ENCODE measurements around the gene MYADML2.

Gene MYADML2

DNA sequence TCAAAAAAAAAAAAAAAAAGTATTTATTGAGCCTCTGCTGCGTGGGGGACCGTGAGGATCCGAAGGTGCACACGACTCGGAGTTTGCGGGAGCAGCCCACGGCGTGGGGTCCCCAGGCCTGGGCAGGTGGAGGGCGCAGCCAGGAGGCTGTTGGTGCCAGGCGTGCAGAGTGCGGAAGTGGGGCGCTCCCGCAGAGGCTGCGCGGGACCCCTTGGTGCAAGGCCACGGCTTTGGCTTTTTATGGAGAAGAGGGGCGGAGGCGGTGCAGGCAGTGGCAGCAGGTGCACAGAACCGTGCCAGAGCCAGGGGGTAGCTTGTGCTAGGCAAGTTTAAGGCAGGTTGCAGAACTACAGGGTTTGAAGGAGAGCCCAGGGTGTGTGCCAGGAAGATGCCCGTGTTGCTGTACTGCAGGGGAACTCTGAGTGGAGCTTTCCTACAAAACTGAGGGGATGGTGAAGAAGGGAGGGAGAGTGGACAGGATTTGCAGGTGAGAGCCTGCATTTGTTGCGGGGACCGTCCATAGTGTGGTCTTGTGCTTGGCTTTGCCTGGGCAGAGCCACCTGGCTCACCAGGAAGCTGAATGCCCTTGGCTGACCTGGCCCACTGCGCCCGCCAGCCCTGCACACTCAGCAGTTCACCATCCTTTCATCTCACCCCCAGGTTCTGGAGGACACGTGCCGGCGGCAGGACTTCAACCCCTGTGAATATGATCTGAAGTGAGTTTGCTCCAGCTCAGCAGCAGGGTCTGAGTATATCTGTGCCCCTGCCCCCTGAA lies 31.7 kb upstream of the MYADML2 start:
- DNase-seq (ENCODE audit: insufficient read length, low spot score) = no peak

DNA sequence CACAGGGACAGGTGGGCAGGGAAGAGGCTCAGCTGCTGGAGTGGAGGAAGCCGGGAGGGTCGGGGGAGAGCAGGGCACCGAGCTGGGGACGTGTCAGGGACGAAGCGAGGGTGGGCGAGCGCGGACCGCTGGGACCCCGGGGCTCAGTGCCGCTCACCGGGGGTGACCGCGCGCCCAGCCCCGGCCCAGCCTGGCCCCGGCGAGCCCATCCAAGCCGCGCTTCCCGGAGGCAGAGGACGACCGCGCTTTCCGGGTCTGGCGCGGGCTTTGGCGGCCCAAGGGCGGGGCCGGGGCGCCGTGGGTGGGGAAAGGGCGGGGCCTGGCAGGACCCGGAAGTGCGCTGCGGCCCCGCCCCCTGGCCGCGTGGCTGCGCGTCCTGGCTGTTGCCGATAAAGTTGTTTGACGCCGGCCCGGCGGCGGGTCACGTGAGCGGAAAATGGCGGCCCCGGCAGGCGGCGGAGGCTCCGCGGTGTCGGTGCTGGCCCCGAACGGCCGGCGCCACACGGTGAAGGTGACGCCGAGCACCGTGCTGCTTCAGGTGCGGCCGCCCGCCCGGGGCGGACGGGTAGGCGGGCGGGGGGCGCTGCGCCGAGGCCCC lies 30.3 kb upstream of the MYADML2 start, which contains the start of gene ASPSCR1:
Gene ASPSCR1 (plus strand): TSS at position 419 of the 598 bp plus-strand sequence. CDS start 18 bp downstream, at position 437.
- peak; percentile 90 for DNase-seq (ENCODE audit: insufficient read length, low spot score)
- FAIRE-seq = peak; percentile 80

More for the DNA sequence above, 31.7 kb upstream of the MYADML2 start:
- FAIRE-seq = no peak

DNA sequence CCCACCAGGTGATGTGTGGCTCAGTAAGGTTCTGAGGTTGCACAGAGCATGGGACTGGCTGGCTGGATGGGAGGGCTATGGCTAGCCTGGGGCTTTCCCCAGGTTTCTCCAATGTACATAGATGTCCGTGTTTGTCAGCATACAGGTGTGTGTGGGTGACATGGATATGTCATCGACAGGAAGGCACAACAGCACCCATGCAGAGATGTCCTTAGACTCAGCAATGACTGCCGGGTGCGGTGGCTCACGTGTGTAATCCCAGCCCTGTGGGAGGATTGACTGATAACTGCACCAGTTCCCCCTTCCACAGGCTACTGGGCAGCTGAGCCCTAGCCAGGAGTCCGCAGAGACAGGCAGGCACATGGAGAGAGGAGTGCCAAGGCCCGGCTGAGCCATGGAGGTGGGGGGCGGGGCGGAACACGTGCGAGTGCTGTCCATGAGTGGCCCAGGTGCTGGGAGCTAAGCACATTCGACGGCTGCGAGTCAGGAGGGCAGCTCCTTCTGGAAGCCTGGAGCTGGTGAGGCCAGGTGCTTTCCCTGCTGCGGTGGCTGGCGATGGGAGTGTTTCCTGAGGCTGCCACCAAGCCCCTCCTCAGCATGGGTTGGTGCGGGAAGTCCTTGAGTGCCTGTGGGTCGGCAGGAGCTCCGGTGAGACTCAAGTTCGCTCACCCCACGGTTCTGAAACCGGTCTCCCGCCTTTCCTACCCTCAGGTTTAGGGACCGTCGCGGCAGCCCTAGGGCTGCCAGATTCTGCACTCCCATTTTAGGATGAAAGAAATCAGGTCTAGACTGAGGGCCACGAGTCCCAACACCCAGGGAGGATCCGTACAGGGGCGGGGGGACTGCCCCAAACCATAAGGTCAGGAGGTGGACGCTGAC lies 29.5 kb upstream of the MYADML2 start:
- no peak for FAIRE-seq
- no peak for DNase-seq (ENCODE audit: insufficient read length, low spot score)

GRCh38 chr17:81973432-81973831 lies 26.4 kb upstream of the MYADML2 start:
- no peak for FAIRE-seq
- DNase-seq (ENCODE audit: insufficient read length, low spot score) = no peak

DNA sequence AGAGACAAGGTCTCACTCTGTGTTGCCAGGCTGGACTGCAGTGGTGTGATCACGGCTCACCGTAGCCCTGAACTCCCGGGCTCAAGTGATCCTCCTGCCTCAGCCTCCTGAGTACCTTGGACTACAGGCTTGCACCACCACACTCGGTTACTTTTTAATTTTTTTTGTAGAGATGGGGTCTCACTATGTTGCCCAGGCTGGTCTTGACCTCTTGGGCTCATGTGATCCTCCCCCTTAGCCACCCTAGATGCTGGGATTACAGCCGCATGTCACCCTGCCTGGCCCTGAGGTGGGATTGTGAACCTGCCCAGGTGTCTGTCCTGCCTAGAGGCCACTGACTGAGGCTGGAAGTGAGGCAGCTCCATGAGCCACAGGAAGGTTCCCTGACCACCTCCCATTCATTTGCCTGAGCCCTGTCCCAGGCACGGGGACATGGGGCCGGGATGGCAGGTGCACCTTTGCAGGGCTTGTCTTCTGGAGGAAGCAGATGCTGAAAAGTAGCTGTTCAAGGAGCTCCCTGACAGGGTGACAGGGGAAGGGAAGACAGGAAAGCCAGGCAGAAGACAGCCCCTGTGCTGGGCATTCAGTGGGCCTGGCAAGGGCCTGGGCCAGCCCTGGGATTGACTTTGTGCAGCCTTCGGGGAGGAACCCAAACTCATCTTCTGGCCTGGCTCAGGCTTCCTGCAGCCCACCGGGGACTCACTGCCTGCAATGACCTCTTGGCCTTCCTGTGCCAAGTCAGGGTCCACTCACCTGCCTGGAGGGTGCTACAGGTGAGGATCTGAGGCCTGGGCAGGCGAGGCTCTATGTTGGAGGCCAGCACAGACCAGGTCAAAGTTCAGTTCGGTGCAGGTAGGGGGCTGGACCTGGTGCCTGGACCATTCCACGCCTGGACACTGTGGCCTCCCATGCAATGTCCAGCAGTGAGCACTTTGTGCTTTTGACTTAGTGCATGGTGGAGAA lies 22.1 kb upstream of the MYADML2 start:
- FAIRE-seq = no peak
- DNase-seq (ENCODE audit: insufficient read length, low spot score) = no peak

- FAIRE-seq = no peak
These were observed 21.3 kb upstream of the MYADML2 start for GRCh38 chr17:81968396-81968745.

GRCh38 chr17:81967533-81968395 lies 20.7 kb upstream of the MYADML2 start:
- peak; percentile 75 for FAIRE-seq
- peak; percentile 93 for DNase-seq (ENCODE audit: insufficient read length, low spot score)

More at GRCh38 chr17:81968396-81968745, 21.3 kb upstream of the MYADML2 start:
- no peak for DNase-seq (ENCODE audit: insufficient read length, low spot score)

GRCh38 chr17:81967244-81967532 lies 20.2 kb upstream of the MYADML2 start:
- FAIRE-seq (no peak), DNase-seq (ENCODE audit: insufficient read length, low spot score) (no peak)

DNA sequence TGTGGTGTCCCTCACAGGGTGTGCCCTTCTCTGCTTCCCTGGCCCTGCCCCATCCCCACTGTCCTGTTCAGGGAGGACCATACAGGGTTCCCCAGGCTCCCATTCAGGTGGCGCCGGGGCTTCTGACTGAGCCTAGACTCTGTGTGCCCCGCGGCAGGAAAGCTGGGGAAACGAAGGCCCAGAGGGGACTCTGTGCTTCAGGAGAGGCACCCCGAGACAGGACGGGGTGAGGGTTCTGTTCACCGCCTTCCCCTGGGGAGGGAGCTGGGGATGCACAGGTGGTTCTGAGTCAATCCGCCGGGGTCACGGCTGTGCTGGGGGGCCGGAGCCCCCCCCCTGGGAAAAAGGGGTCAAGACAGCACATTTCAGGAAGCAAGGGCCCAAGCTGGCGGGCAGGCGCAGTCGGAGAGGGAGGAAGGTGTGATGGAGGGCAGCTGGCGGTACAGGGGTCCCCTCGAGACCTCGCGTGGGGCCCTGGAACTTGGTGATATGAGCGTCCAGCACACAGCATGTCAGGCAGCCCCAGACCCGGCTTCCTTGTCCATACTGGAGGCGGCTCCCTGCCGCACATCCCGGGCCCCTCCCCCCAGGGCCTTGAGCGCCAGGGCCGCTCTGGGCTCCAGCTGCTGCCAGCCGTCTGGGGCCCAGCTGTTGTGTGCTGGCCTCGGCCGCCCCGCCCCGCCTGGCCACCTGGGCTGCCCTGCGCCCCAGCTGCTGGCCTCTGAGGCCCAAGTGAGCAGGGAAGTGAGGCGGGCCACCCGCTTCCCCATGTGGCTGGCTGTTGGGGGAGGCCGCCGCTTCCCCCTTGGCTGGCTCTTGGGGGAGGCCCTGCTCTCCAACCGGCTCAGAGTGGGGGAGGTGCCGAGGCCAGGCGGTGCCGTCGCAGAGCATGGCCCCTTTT lies 19.6 kb upstream of the MYADML2 start:
- no peak for DNase-seq (ENCODE audit: insufficient read length, low spot score)

DNA sequence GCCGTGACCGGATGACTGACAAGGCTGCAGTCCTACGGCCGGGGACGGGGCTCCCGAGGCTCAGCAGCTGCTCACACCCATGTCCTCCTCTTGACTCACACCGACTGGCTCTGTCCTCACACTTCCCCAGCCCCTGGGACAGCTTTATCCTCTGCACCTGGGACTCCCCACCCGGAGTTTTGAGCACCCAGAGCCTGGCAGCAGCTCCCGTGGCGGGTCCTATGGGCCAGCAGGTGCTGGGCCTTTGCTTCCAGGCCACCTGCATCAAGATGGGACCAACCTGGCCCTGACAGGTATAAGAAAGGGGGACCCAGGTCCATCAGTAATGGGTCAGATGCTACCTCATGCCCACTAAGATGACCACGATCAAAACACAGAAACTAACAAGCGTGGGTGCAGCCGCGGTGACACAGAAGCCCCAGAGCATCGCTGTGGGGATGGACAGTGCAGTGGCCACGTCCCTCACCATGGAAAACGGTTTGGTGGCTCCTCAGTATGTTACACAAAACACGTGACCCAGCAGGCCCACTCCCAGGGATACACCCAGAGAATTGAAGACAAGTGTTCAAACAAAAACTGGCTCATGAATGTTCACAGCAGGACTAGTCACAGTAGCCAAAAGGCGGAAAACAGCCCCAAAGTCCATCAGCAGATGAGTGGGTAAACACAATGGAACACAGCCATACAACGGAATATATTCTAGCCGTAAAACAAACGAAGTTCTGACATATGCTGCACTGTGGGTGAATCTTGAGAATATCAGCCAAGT lies 17.2 kb upstream of the MYADML2 start:
- DNase-seq (ENCODE audit: insufficient read length, low spot score) = no peak

More for the DNA sequence above, 19.6 kb upstream of the MYADML2 start:
- FAIRE-seq = no peak

GRCh38 chr17:81962499-81963441 lies 15.7 kb upstream of the MYADML2 start:
- no peak for DNase-seq (ENCODE audit: insufficient read length, low spot score)
- no peak for FAIRE-seq

More for the DNA sequence above, 17.2 kb upstream of the MYADML2 start:
- FAIRE-seq = no peak

DNA sequence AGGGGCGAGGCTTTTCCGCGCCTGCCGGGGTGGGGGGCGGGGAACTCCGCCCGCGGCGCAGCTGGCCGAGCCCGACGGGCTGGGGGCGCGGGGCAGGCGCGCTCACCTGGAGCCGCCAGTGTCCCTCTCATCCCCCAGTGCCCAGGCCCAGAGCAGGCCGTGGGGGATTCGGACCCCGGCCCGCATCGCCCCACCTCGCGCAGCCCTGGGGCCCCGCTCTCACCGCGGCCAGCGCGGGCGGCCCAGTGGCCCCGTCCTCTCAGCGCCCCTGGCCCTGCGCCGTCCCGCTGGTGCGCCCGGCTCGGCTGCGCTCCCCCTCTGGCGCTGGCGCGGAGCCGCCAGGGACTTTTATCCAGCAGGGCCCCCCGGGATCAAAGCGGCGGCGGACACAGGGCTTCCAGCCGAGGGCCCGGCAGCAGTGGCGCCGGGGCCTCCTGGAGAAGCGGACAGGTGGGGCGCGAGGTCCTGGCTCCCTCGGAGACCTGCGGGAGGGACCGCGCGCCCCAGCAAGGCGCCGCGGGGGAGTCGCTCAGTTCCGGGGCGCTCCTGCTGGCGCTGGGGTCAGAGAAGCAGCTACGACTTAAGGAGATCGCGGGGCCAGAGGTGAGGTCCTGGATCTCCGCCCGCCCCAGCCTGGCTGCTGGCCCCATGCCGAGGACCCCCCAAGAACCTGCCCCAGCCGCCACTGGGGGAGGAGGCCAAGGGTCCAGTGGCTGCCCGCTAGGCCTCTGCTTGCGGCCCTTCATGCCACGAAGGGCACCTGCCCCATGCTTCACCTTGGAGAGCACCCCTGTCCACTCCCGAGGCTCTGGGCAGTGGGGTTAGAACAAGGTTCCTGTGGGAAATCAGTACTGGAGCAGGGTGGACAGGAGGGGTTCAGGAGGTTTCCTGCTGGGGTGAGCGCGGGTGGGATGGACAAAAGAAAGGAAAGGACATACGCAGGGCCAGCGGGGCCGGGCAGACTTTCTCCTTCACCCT lies 14.8 kb upstream of the MYADML2 start:
- DNase-seq (ENCODE audit: insufficient read length, low spot score) (no peak), FAIRE-seq (no peak)

GRCh38 chr17:81961087-81961511 lies 14.1 kb upstream of the MYADML2 start, which contains the start of gene NOTUM:
Gene NOTUM, minus strand, starts transcription at chr17:81961187. Its CDS starts 278 bp downstream, at chr17:81960909.
- FAIRE-seq (no peak), DNase-seq (ENCODE audit: insufficient read length, low spot score) (no peak)

GRCh38 chr17:81960130-81960958 lies 13.3 kb upstream of the MYADML2 start:
- FAIRE-seq (no peak), DNase-seq (ENCODE audit: insufficient read length, low spot score) (no peak)

Measured in GM19239 (cell line).